LoVo (cell line): Measurements from ENCODE around the gene HSF5.

Experiments used
- DNase-seq: peaks from one replicate; pipeline ENCODE4 v3.0.0-alpha.2; 2016; ENCODE audit warnings: low spot score

Gene HSF5

DNA sequence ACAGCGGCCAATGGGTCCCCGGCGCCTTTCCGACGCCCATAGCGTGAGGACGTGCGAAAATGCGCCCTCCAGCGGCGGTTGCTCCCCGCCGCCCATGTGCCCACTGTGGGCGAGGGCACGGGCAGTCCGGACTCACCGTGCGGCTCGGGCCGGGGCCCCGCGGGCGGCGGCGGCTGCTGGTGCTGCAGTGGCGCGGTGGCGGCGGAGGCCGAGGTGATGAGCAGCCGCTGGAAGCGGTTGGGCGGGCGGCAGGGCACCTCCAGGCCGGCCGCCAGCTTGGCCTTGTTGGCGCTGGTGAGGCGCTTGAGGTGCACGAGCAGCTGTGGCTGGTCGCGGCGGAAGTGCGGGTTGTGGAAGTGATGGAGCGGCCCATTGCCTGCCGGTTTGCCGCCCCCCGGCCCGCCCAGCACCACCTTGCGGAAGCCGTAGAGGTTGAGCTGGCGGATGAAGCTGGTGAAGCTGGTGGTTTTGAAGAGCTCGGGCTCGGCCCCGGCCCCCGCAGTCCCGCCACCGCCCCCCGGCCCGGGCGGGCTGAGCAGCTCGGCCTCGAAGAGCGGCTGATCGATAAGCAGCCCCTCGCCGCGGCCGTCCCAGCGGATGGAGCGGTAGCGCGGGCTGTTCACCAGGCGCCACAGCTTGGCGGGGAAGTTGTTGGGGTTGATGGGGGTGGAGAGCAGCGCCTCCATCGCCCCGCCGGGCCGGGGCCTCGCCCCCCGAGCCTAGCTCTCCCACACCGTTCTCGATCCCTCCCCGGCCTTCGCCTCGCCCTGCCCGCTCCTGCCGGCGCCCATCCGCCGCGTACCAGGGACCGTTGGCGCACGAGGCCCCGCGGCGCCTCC, at the start of gene HSF5:
Gene HSF5, minus strand, starts transcription at position 820 of the 839 bp plus-strand sequence. Its CDS starts 134 bp downstream, at position 686.
- no peak for DNase-seq

- DNase-seq: no peak
Measured at GRCh38 chr17:58537266-58537665, 49.1 kb upstream of the HSF5 start.

DNA sequence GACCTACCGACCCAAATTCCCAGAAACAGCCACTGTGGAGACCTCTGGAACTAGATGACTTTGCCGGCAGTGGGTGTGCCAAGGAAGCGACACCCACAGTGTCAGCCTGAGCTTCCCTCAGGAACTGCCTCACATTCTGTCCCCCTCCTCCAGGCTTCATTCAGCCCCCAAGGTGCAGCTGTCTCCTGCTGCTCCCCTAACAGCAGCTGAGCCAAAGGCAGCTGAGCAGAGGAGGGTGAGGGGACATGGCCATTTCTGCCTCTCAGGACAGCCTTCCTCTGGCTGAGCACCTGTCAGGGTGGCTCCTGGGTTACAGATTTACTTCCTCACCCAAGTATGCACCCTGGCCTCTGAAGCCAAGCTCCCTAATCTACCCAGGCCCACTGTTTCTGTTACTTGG, 48.3 kb upstream of the HSF5 start:
- no peak for DNase-seq

DNA sequence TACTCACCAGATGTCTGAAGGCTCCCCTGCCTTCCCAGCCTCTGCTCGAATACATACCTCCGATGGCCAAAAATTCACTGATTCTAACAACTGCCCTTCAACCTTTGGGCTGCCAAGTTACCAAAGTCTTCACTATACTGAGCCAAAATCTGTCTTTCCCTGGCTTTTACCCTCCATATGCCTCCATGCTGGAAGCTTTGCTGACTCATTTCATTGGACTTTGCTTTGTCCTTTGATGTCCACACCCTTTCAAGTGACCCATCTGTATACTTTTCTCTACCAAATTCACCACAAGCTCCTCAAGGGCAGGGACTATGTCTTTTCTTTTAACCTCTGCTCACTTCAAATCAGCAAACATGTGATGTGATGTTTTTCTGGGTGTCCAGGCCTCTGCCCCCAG, 47.2 kb upstream of the HSF5 start:
- DNase-seq: peak; percentile 61

DNA sequence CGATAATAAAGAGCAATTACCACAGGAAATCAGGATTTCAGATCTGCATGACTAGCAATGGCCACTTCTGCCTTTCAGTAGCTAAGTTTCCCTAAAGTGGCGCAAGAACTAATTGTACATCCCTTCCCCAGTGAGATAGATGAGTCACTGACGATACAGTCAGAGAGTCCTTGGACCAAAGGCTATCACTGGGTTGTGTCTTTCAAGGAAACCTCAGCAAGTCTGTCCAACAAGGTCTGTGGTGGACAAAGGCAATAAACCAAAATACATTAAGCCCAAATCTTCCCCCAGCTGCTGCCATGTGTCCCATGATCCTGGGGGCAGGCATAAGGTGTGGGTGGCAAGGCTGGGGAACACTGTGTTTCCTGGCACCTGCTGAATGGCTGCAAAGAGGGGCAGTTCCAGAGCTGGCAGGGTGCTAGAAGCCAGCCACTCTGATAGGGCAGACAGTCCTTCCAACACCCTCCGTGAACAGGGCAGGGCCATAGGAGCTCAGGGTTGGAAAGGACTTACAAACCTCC, 46.8 kb upstream of the HSF5 start:
- peak; percentile 27 for DNase-seq

GRCh38 chr17:58534331-58534730, 46.1 kb upstream of the HSF5 start:
- DNase-seq: no peak

- no peak for DNase-seq
Measured at GRCh38 chr17:58533616-58534188, 45.5 kb upstream of the HSF5 start.

GRCh38 chr17:58532555-58532951, 44.3 kb upstream of the HSF5 start:
- DNase-seq: no peak

- peak; percentile 47 for DNase-seq
Measured at GRCh38 chr17:58531661-58532554, 43.7 kb upstream of the HSF5 start.

DNA sequence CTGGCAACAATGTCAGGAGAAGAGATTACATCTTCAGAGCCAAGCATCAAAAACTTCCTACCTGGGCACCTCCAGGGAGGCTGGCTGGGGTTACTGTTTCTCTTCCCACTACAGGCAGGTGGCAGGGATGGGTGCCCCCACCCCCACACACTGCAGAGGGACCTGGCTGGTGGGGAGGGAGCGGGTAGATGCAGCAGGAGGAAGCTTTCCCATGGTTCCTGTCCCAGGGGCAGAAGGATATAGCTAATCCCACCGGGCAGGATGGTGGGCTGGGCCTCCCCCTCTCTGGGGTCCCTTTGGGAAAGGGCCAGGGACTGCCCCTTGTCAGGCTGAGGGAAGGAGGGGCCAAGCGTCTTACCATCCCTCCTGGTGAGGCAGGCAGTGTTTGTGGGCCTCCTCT, 42.9 kb upstream of the HSF5 start:
- DNase-seq: no peak

GRCh38 chr17:58530655-58531054, 42.4 kb upstream of the HSF5 start:
- no peak for DNase-seq

DNA sequence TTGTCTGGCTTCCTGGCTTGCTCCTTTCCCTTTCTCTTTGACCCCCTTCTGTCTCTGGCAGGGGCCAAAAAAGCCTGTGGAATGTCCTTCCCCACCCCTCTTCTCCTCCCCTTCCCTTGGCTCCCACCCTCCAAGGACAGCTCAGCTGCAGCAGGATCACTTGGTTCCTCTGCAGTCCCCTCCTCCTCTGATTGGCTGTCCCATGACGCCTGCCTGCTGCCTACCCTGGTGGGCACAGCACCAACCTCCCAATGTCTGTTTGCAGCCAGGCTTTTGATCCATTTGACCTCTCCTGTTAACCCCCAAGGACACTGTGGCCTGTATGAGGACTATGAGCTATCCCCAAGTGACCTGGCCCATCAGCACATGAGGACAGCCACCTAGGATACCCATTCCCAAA, 41.1 kb upstream of the HSF5 start:
- no peak for DNase-seq

- no peak for DNase-seq
Measured at GRCh38 chr17:58528443-58528842, 40.2 kb upstream of the HSF5 start.

- no peak for DNase-seq
Measured at GRCh38 chr17:58527949-58528348, 39.7 kb upstream of the HSF5 start.

DNA sequence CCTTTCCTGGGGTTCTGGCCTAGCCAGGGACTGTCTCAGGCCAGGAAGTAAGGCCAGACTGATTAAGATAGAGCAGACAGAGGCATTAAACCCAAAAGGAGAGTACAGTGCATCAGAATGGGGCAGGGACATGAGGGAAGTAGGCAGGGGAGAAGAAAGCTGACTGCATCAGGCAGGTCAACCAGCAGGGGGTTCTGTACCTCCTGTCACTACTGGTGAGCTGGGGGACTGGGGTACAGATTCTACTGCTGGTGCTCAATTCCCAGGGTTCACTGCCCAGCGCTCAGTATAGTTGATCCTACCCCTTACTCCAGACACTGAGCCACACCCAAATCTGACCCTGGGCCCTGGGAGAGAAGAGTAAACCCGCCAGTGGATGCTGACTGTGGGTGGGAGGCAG, 39.1 kb upstream of the HSF5 start:
- DNase-seq: no peak

GRCh38 chr17:58525239-58525638, 37.0 kb upstream of the HSF5 start:
- DNase-seq: no peak

DNA sequence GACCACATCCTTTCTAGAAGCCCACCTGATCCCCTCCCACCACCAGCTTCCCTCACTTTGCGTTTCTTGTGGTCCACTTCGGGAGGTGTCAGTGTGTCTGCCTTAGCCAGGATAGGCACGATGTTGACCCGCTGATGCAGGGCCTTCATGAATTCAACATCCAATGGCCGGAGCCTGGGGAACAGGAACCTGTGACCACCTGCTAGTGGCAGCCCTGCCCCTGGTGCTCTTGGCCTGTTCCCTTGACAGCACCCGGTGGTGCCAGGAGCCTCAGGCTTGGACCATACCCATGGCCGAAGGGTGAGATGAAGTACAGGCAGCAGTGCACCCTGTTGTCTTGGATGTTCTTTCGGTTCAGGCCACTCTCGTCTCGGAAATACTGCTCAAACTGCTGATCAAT, 33.5 kb upstream of the HSF5 start:
- no peak for DNase-seq

DNA sequence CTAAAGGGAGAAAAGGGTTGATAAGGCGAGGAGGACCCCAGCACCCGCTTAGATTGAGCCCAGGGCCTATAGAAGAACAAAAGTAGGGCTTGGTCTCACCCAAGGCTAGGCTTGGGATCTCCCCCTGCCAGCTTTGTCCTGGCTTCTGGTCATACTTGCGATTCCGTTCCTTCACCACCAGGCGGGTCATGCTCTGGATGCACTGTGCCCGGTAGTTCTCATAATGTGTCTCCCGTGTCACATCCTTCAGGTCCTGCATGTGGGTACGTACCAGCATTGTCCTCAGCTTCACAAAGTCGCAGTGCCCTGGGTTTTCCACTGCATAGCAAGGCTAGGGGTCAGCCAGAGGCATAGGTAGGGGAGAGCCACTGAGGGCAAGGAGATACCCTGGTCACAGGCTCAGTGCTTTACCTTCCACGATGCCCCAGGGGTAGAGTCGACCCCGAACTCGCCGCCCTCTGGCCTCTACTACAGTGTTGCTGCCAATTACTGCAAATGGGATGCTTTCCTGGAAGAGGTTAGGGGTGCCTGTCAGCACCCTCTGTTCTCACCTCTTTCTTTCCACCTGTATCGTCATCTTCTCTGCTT, 32.7 kb upstream of the HSF5 start:
- no peak for DNase-seq

DNA sequence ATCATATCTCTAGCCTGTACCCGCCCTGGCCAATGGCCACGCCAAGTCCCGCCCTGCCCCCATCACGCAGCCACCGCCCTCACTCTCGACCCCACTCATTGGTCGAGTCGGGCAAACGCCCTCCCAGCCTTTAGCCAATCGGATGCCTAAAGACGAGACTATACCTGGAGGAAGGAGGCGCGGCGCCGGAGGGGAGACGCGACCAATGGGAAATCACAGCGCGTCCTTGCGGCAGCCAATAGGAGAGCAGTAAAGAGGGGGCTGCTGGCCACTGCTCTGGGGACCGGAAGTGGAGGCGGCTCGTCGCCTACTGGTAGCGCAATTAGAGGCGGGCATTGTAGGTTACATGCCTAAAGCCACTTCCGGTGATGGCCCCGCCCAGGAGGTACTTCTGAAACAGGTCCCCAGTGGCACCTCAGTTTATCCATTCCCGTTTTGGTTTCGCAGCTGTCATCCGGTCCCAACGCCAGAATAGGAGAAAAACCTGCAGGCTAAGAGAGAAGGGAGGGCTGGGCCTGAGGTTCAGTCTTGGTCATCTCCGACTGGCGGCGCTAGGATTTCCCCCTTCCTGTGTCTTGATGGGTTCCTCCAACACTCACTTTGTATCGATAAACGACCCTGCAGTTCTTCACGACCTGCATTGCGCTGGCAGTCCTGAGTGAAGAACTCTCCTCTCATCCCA, 29.9 kb upstream of the HSF5 start:
- peak; percentile 99 for DNase-seq

DNA sequence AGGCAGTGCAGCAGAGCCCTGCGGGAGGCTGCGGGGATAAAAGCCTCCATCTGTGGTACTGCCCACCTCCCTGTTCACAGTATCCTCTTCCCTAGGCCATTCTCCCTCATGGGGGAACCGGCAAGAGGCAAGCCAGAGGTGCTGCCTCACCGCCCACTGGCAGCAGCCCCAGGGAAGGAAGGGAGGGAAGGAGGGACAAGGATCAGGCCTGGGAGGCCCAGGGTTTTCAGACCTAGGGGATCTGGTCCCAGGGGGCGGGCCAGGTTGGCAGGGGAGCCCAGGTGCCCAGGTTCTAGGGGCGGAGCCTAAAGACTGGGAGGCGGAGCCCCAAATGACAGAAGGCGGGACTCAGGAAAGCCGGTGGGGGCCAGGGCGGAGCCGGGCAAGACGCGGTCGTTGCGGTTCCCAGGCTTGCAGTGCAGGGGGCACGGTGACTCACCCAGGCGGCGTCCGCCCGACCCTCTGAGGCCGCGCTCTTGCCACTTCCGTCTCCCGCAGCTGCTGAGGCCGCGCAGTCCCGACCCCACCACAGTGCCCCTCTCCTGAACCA, 29.2 kb upstream of the HSF5 start:
- no peak for DNase-seq
